ENCODE results near the gene UBAP2L.

Gene UBAP2L

DNA sequence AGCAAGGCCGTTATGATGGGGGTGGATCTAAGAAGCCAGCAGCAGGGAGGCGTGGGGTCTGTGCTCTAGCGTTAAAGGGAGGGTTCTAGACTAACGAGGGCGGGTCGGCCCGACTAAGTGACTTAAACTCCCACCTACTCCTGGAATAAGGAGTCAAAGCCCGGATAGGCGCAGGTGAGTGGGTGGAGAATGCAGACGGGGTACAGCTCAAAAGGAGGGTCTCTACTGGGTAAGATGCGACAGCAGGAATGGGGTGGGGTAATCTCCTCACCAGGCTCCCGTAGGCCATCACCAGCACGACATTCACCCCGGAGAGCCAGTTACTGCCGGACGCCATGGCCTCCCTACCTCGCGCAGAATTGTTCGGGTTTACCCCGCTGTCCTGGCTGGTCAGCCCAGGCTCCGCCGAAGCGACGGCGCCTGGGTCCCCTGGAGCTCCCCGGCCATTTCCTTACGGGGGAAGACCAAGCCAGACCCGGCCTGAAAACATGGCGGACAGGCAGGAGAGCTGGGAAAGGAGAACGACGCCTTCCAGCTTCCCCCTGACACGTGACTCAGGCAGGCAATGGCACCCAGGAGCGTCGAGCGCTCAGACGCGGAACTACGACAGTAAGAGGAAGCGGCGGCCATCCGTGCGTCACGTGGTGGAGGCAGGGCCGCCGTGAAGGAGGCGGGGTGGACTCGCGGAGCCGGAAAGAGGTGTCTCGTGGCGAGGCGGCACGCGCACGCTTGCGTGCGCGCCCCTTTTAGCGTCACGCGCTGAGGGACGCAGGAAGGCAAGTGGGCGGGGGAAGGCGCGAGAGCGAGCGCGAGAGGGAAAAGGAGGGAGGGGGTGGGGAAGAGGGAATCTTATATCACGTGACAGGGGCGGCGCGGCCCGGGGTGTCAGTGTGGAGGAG is at the start of gene UBAP2L:
UBAP2L (plus strand) TSS at position 885 of the 899 bp plus-strand sequence. CDS start 4,169 bp downstream, outside the sequence.
- DNase-seq (ENCODE audit: low spot score), result peak; percentile 93

GRCh38 chr1:154171223-154171583 is 49.6 kb upstream of the UBAP2L start:
- DNase-seq (ENCODE audit: low spot score), result no peak

GRCh38 chr1:154171880-154172279 is 48.9 kb upstream of the UBAP2L start:
- no peak for DNase-seq (ENCODE audit: low spot score)

DNA sequence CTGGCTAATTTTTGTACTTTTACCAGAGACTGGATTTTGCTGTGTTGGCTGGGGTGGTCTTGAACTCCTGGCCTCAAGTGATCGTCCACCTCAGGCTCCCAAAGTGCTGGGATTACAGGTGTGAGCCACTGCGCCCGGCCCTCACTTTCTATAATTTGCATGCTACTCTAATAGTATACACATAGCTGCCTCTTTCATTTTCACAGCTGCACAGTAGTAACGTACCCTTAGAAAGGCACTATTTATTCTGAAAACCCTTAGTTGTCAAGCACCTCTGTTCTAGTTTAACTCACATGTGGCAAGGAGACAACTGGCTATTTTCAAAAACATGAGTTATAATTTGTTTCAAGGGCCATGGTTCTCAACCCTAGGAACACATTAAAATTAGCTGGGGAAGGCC is 46.1 kb upstream of the UBAP2L start:
- DNase-seq (ENCODE audit: low spot score), result no peak

DNA sequence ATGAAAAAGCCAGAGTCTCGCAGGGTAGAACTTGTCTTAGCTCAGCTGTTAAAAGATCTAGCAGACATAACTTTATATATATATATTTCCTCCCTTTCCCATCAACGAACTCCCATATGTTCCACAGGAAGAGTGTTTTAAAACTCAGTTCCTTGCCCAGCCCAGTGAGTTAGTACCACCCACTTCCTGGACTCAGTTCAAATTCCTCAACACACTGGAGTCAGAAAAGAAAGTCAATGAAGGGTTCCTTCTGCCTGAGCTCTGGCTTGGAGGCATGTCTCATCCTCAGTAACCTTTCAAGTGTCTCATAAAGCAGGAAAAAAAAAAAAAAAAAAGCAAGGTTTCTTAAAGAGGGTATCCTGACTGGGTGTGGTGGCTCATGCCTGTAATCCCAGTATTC is 44.4 kb upstream of the UBAP2L start:
- DNase-seq (ENCODE audit: low spot score), result no peak

DNA sequence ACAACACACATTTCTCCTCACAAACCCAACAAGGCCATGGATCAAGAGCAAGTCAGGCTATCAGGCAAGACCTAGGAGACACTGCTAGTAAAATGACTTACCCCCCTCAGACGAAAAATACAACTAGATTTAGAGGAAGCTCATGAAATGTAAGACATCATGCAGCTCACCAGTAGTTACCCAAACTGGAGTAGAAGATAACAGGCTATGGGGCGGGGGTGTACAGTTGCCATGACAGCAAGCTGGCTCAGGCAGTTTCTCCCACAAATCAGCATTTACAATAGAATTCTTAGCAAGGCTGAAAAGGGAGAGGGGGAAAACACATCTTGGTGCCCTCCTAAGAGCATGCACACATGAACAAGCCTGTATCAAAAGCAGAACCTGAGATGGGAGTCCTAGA is 42.7 kb upstream of the UBAP2L start:
- no peak for DNase-seq (ENCODE audit: low spot score)

- DNase-seq (ENCODE audit: low spot score), result no peak
Observed at GRCh38 chr1:154178911-154179811, 41.6 kb upstream of the UBAP2L start.

GRCh38 chr1:154179946-154180687 is 40.6 kb upstream of the UBAP2L start:
- DNase-seq (ENCODE audit: low spot score), result peak; percentile 29

- no peak for DNase-seq (ENCODE audit: low spot score)
Observed at GRCh38 chr1:154181944-154182343, 38.8 kb upstream of the UBAP2L start.

- DNase-seq (ENCODE audit: low spot score), result peak; percentile 62
Observed at GRCh38 chr1:154182344-154183045, 38.3 kb upstream of the UBAP2L start.

DNA sequence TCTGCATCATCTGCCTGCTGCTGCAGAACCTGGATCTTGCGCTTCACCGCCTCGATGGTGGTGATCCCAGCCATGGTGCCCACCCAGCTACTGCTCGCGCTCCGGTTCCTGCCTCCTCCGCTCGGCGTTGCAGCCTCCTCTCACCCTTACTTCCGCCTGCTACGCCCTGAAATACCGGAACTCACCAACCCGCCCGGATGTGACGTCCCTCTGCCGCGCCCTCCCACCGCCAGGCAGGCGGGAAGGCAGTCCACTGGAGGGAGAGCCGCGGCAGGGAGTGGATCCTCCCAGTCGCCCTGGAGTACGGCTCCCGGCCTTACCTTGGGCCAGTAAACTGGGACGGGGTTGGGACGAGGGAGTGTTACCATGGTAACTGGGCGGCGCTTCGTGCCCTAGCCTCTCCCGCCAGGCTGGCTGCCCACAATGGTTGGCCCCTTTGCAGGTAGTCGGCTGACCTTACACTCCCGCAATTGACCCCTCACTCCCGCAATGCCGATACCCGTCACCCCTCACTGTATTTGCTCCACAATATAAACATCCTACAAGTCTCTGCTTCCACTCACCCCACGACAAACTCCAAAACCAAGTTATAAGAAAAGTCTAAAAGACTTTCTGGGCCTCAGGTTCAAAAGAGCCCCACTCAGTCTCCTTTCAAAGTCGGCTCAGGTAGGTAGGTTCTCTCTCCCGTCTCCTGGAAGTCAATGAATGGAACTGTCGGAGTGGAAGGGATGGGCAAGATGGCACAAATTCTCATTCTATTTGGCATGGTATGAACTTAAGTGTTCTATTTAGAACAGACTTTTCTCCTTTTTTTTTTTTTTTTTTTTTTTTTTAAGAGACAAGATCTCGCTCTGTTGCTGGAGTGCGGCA is 37.5 kb upstream of the UBAP2L start:
- DNase-seq (ENCODE audit: low spot score), result peak; percentile 98

DNA sequence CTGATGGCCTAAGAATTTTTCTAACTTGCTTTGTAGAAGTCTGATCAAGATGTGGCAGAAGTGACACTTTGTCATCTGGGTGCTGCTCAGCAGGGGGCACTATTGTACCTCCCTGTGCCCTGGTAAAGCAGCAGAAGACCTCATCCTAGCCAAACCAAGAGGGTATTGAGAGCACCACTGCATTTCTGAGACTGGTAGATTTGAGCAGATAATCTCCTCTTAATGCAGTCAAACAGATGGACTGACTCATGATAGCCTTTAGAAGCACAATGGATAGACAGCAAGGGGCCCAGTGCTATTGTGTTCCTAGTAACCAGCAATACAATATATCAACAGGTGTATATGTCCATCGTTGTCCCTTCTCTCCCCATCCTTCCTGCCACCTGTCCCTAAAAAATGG is 34.6 kb upstream of the UBAP2L start:
- peak; percentile 43 for DNase-seq (ENCODE audit: low spot score)

- no peak for DNase-seq (ENCODE audit: low spot score)
Observed at GRCh38 chr1:154186852-154187501, 33.8 kb upstream of the UBAP2L start.

- no peak for DNase-seq (ENCODE audit: low spot score)
Observed at GRCh38 chr1:154190550-154190949, 30.2 kb upstream of the UBAP2L start.

GRCh38 chr1:154191990-154192461 is 28.7 kb upstream of the UBAP2L start, which contains the start of gene TPM3:
TPM3 (minus strand) TSS chr1:154192100; CDS start chr1:154192018, 82 bp downstream.
- peak; percentile 42 for DNase-seq (ENCODE audit: low spot score)

- DNase-seq (ENCODE audit: low spot score), result no peak
Observed at GRCh38 chr1:154192476-154192875, 28.3 kb upstream of the UBAP2L start.

DNA sequence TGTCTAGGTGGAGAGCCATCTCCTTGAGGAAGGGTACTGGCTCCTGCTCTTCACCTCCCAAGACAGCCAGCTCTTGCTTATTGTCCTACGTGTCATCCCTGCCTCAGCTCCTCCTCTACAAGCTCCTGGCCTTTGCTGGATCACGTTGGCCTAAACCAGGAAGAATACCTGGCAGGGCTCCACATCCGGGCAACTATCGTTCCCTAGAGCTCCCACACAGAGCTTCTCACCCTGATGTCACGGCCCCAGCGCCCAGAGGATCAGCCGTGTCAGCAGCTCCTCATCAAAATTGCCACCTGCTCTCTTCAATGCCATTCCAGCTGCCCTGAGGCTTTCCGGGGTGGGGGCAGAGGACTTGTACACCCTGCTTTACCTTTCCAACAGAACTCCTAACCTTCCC is 26.9 kb upstream of the UBAP2L start:
- no peak for DNase-seq (ENCODE audit: low spot score)

DNA sequence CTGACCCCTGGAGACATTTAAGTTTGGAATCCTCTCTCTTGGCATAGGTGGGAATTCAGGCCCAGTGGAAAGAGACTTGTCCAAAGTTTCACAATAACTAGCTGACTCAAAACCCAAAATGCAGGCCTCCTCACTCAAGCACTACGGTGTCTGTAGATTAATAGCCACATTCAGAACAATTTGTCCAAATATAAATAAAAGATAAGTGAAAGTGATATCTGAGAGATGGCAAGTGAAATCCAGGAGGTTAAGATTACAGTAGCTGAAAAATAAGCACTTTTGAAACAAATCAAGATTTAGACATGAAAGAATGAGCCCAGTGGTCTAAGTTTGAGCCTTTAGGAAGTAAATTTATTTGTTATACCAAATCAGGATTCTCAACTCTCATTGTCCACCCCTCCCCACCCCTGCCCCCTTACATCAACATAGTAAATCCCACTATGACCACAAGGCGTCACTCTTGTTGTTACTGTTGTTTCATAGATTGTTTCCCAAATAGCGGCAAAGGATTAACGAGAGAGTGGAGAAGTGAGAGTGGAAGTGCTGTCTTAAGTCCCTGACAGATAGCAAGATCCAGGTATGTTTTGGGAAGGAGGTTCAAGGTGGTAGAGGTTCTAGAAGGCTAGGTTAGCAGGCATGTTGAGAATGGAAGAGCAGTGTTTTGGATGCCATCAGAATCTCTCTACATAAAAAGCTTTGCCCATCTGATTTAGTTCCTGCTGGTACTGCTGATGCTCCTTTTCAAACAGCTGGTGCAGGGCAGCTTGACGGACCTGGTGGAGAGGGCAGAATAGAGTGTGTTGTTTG is 21.8 kb upstream of the UBAP2L start:
- peak; percentile 74 for DNase-seq (ENCODE audit: low spot score)

- no peak for DNase-seq (ENCODE audit: low spot score)
Observed at GRCh38 chr1:154199563-154199879, 21.2 kb upstream of the UBAP2L start.
